Hepatocyte (in vitro differentiated cells): ENCODE measurements around the gene SPATA21. TPM values are rescaled to one million over a fixed set of nuclear protein-coding genes. Genes with fewer than 3 reads are reported as not detected.

Experiments
- DNase-seq: peaks from one replicate; pipeline ENCODE4 v3.0.0-alpha.2; 2016; ENCODE audit warnings: low spot score
- H2AFZ ChIP-seq: fragments of 200-600 bp; sonication (generic); 2 replicates; pipeline ENCODE4 v1.6.0; 2016; ENCODE audit warnings: antibody characterized with exemption, mild to moderate bottlenecking
- H3K27ac ChIP-seq: fragments of 200-600 bp; sonication (generic); 2 replicates; pipeline ENCODE4 v1.5.1; 2016; ENCODE audit warnings: mild to moderate bottlenecking
- H3K27me3 ChIP-seq: fragments of 200-600 bp; sonication (generic); 2 replicates; pipeline ENCODE4 v1.6.1; 2016
- H3K36me3 ChIP-seq: fragments of 200-600 bp; sonication (generic); replicated peaks from 2 replicates; pipeline ENCODE4 v1.5.1; 2016; ENCODE audit warnings: low read depth; ENCODE audit not compliant: insufficient read depth
- H3K4me1 ChIP-seq: fragments of 200-600 bp; sonication (generic); 2 replicates; pipeline ENCODE4 v1.5.1; 2016; ENCODE audit warnings: mild to moderate bottlenecking, moderate library complexity; ENCODE audit not compliant: insufficient read depth
- H3K4me2 ChIP-seq: fragments of 200-600 bp; sonication (generic); 2 replicates; pipeline ENCODE4 v1.6.0; 2016
- H3K4me3 ChIP-seq: fragments of 200-600 bp; sonication (generic); 2 replicates; pipeline ENCODE4 v1.5.1; 2016; ENCODE audit warnings: mild to moderate bottlenecking
- H3K79me2 ChIP-seq: fragments of 200-600 bp; sonication (generic); 2 replicates; pipeline ENCODE4 v1.6.0; 2017; ENCODE audit warnings: mild to moderate bottlenecking
- H3K9me2 ChIP-seq: fragments of 200-600 bp; sonication (generic); replicated peaks from 2 replicates; pipeline ENCODE4 v1.6.0; 2017; ENCODE audit warnings: mild to moderate bottlenecking; ENCODE audit not compliant: insufficient read depth
- H3K9me3 ChIP-seq: fragments of 200-600 bp; sonication (generic); 2 replicates; pipeline ENCODE4 v1.5.1; 2016; ENCODE audit warnings: low read depth, mild to moderate bottlenecking
- H4K20me1 ChIP-seq: fragments of 200-600 bp; sonication (generic); 2 replicates; pipeline ENCODE4 v1.6.0; 2016; ENCODE audit warnings: mild to moderate bottlenecking; ENCODE audit not compliant: insufficient read depth, poor library complexity, severe bottlenecking
- CTCF ChIP-seq: fragments of 200-600 bp; sonication (generic); IDR thresholded peaks from 2 replicates; pipeline ENCODE4 v1.5.1; 2016; ENCODE audit warnings: antibody characterized with exemption, mild to moderate bottlenecking; ENCODE audit not compliant: poor library complexity
- EZH2 ChIP-seq: fragments of 200-600 bp; sonication (generic); IDR thresholded peaks from 2 replicates; pipeline ENCODE4 v1.6.1; 2016; ENCODE audit warnings: antibody characterized with exemption, mild to moderate bottlenecking, borderline replicate concordance
- EZH2phosphoT487 ChIP-seq: fragments of 200-600 bp; sonication (generic); IDR thresholded peaks from one replicate; pipeline ENCODE4 v1.6.1; 2018; ENCODE audit warnings: antibody characterized with exemption, mild to moderate bottlenecking, low read depth, moderate library complexity; ENCODE audit not compliant: unreplicated experiment, severe bottlenecking
- WGBS: methylation state at CpG from one replicate; pipeline ENCODE4 v1.1.6; 2016; ENCODE audit warnings: low lambda C conversion rate; ENCODE audit errors: missing lambda C conversion rate; 5-methylcytosine and 5-hydroxymethylcytosine counted together
- polyA plus RNA-seq: library from polyadenylated mRNA; unstranded; fragments of >200 nt; fragmentation: Nextera tagmentation; extraction: Ambion mirVana; gene quantifications from 2 replicates; pipeline ENCODE4 v1.2.1, GENCODE V29; 2016
- total RNA-seq: library from RNA; depleted of rRNA; stranded (reverse); fragments of >200 nt; gene quantifications from 2 replicates; pipeline ENCODE4 v1.2.3, GENCODE V29; 2014

Gene SPATA21
- total and polyA plus RNA-seq, 2 experiments from 2014 or later = 0.30 to 0.92 TPM

- 89% methylated on average over 7 of the region's 7 CpGs for WGBS
- Histone ChIP-seq H3K79me2 (no peaks in the 10 kb centered on the region), H3K9me2 (no peaks in the 10 kb centered on the region), H2AFZ (no peak overlapping the region), H3K4me2 (no peak overlapping the region), H3K27me3 (no peaks in the 10 kb centered on the region), H4K20me1 (no peaks in the 10 kb centered on the region), H3K9me3 (no peaks in the 10 kb centered on the region), H3K36me3 (no peaks in the 10 kb centered on the region), H3K4me3 (no peak overlapping the region), H3K27ac (no peak overlapping the region), H3K4me1 (no peaks in the 10 kb centered on the region)
- no peak for TF ChIP-seq EZH2phosphoT487
- no peak for TF ChIP-seq EZH2
- TF ChIP-seq CTCF = no peak
- DNase-seq = no peak
Measured at GRCh38 chr1:16422041-16422440, 15.2 kb downstream of the SPATA21 start.

GRCh38 chr1:16421201-16421600 is 16.0 kb downstream of the SPATA21 start:
- no peak overlapping the region for H2AFZ ChIP-seq
- no peaks in the 10 kb centered on the region for H3K9me3 ChIP-seq
- H4K20me1 ChIP-seq = no peaks in the 10 kb centered on the region
- TF ChIP-seq CTCF = no peak
- H3K9me2 ChIP-seq = no peaks in the 10 kb centered on the region
- H3K27ac ChIP-seq = no peak overlapping the region
- 84% methylated on average over 7 of the region's 7 CpGs for WGBS
- H3K27me3 ChIP-seq = no peaks in the 10 kb centered on the region
- H3K79me2 ChIP-seq = no peaks in the 10 kb centered on the region
- no peaks in the 10 kb centered on the region for H3K36me3 ChIP-seq
- H3K4me1 ChIP-seq = no peaks in the 10 kb centered on the region
- no peak overlapping the region for H3K4me3 ChIP-seq
- H3K4me2 ChIP-seq = no peak overlapping the region
- no peak for DNase-seq

GRCh38 chr1:16420424-16421118 is 16.7 kb downstream of the SPATA21 start:
- H2AFZ ChIP-seq = no peak overlapping the region
- no peak overlapping the region for H3K27ac ChIP-seq
- no peak for DNase-seq

More at GRCh38 chr1:16420424-16421118, 16.7 kb downstream of the SPATA21 start:
- TF ChIP-seq EZH2 (no peak), CTCF (no peak), EZH2phosphoT487 (no peak)
- Histone ChIP-seq H3K4me1 (no peaks in the 10 kb centered on the region), H3K36me3 (no peaks in the 10 kb centered on the region), H3K27me3 (no peaks in the 10 kb centered on the region), H3K9me3 (no peaks in the 10 kb centered on the region), H3K79me2 (no peaks in the 10 kb centered on the region), H3K9me2 (no peaks in the 10 kb centered on the region), H3K4me2 (no peak overlapping the region), H3K4me3 (no peak overlapping the region), H4K20me1 (no peaks in the 10 kb centered on the region)
- 82% methylated on average over 9 of the region's 9 CpGs for WGBS
